Sciatic nerve (tissue), 2 donors: ENCODE results near the gene NFYC. TPM values are rescaled to one million over a fixed set of nuclear protein-coding genes. Genes with fewer than 3 reads are reported as not detected.
A peak's percentile ranks its signal among the peaks of the same experiment; 100 is the strongest.
"Not testable (repeated sequence)": the region's sequence is repeated elsewhere in the genome, so short reads cannot be mapped to it uniquely, and the experiment has no call there.

Experiments used
- ATAC-seq: fragments of 200-7000 bp; cut with Tn5 transposase; one replicate; pipeline ENCODE4 v1.9.1; 2020; ENCODE audit warnings: mild to moderate bottlenecking, moderate library complexity
- DNase-seq: peaks from one replicate; pipeline ENCODE4 v3.0.0-alpha.2; 2020; ENCODE audit warnings: low spot score
- intact Hi-C: fragments of 100-400 bp; cut with DNase I; formaldehyde crosslinking; loops from one replicate; pipeline ENCODE4 v1.14.2; 2022
- total RNA-seq: library from RNA; stranded (reverse); fragmentation: NEBNext Ultra II Directional; extraction: Animal tissue kit (Norgen Biotek cat#: 25700); gene quantifications from one replicate; pipeline ENCODE4 v1.2.1, GENCODE V29; 2021
- donor health status: DM: no; HTN: no; CAD: no.
- donor health status: DM: no; HTN: no; CAD: no.

Gene NFYC
- total RNA-seq, 1 donor from 2014 or later = 46.7 TPM

- ATAC-seq (no peak), DNase-seq (no peak)
- intact Hi-C loops = no loop called here
Observed at GRCh38 chr1:40701684-40702083, 10.2 kb downstream of the NFYC start.

- ATAC-seq, intact Hi-C loops, DNase-seq: not testable (repeated sequence)
Observed at GRCh38 chr1:40702810-40703209, 11.3 kb downstream of the NFYC start.

GRCh38 chr1:40703316-40703715, 11.8 kb downstream of the NFYC start:
- ATAC-seq = no peak
- no peak for DNase-seq
- intact Hi-C loops = no loop called here

GRCh38 chr1:40704817-40705733, 13.6 kb downstream of the NFYC start:
- no peak for DNase-seq
- ATAC-seq = no peak
- intact Hi-C loops = no loop called here

GRCh38 chr1:40706626-40707025, 15.1 kb downstream of the NFYC start:
- ATAC-seq (no peak), DNase-seq (no peak)
- intact Hi-C loops = no loop called here

DNA sequence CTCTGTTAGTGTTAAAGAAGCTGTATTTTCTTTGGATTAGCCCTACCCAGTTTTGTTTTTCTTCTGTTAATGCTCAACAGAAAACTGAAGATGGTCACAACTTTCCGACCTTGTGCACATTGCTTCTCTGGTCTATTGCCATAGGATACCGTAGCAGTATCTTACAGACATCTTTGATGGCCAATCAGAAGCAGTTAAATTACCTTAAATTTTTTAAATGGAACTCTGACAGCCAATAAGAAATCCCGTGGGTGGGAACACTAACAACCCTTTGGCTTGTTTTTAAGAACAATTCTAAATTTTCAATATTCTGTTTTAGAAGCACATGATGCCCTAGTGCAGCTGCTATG, 17.2 kb downstream of the NFYC start:
- no peak for DNase-seq
- intact Hi-C loops = no loop called here
- ATAC-seq = peak; percentile 40

GRCh38 chr1:40709100-40709801, 17.7 kb downstream of the NFYC start:
- ATAC-seq = peak; percentile 99
- intact Hi-C loops = no loop called here
- DNase-seq = peak; percentile 73

DNA sequence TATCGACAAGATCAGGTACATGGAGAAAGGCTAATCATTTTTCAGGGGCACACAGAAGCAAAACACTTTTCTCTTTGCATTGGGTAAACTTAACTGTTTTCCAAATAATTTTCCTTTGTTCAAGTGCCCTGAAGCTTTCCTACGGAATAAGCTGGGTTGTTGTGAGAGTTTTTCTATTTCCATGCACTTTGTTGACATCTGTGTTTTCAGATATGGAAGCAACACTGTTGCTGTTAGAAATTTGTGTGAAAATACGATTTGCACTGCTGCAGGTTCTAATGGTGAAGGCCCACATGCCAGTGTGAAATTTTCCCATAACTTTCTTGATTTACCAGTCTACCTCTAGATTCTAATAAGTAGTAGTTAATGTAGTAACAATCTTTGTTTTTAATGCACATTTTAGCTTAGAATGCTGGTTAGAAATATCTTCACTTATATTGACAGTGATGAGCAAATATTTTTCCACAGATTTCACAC, 18.3 kb downstream of the NFYC start:
- no peak for ATAC-seq
- DNase-seq = no peak
- intact Hi-C loops = no loop called here

DNA sequence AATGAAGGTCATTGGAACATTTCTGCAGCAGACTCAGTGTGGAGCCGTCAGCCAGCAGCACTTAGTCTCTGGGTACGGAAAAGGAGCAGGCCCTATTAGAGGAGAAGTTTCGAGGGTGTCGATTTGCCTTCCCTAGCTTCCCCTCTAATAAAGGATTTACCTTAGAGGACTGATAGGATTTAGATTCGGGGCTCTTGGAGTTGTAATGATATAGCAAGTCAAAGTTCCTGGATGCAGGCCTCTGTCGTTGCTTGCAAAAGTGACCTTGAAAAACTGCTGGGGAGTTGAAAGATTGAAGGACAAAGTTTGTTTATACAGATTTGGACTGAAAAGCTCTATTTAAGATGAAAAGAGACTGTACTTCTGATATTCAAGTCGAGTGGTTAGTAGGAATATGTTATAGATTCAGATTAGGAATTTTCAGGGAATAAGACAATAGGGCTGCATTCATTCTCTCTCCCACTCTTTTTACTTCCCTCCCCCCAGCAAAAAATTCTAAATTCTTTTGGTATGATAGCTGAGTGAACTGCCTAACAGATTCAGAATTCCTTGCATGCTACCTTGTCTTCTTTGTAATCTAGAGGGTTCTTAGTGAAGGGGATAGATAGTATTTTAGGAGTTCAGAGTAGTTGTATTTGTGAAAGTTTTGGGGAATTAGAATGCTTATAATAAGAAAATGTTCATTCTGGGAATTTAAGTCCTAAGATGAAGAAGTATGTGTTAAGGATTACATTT, 19.2 kb downstream of the NFYC start:
- intact Hi-C loops = no loop called here
- no peak for ATAC-seq
- DNase-seq = no peak

GRCh38 chr1:40711465-40712404, 20.2 kb downstream of the NFYC start:
- no peak for ATAC-seq
- intact Hi-C loops = no loop called here

GRCh38 chr1:40712405-40712944, 21.0 kb downstream of the NFYC start:
- intact Hi-C loops = no loop called here

More at GRCh38 chr1:40711465-40712404, 20.2 kb downstream of the NFYC start:
- no peak for DNase-seq

DNA sequence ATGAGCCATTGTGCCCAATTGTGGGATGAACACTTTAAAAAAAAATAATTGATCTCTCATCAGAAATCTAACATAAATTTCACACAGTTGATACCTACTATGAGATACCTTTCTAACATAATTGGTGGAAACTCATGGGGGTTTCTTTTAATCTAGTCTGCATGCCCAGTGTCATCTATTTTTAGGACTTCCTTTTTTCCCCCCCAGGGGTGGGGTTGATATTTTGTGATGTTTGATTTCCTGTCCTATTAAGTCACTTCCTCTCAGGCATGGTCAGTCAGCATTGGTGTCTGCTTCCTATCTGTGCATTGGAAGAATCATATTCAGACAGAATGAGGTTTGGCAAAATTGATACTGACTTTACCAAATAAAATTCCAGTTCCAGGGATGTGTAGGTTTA, 21.5 kb downstream of the NFYC start:
- intact Hi-C loops = no loop called here
- no peak for DNase-seq
- no peak for ATAC-seq

More at GRCh38 chr1:40712405-40712944, 21.0 kb downstream of the NFYC start:
- ATAC-seq (no peak), DNase-seq (no peak)

- ATAC-seq (no peak), DNase-seq (no peak)
- intact Hi-C loops = no loop called here
Observed at GRCh38 chr1:40715491-40716059, 24.1 kb downstream of the NFYC start.

DNA sequence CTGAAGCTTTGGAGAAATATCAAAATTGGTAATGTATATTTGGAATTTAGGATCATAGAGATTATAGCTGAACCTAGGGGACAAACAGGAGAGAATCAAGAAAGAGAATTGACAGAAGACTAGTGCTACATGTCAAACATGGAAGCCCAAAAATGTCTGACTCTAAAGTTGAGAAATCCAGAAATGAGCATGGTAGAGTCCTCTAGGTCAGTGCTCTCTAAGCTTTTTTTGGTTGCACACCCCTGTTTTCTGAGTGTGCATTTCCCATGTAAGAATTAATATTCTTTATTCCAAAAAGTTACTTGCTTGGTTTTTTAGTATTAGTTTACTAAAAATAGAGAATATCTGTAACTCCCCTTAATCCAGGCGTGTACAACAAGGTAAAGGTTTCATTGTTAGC, 25.6 kb downstream of the NFYC start:
- DNase-seq (no peak), ATAC-seq (no peak)
- intact Hi-C loops = no loop called here

- no peak for ATAC-seq
- no peak for DNase-seq
- intact Hi-C loops = no loop called here
Observed at GRCh38 chr1:40717955-40718354, 26.5 kb downstream of the NFYC start.

GRCh38 chr1:40720493-40720892, 29.0 kb downstream of the NFYC start:
- ATAC-seq (no peak), DNase-seq (no peak)
- intact Hi-C loops = no loop called here

DNA sequence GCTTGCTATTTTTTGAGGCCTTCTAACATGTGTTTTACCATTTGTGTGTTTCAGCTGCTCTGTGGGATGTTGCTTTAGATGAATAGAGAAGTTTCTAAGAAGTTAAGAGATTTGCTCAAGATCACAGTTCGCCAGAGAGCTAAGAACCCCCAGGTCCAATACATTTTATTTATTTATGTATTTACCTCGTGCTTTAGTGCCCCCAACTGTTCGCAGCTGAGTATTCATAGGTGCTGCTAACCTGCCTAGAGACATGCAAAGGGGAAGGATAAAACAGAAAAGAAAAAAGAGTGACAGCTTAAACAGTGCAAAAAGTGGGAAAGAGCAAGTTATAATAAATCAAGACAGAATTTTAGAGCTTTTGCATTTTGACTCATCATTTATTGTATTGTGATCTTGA, 31.1 kb downstream of the NFYC start:
- DNase-seq (no peak), ATAC-seq (no peak)
- intact Hi-C loops = no loop called here
